Lower lobe of right lung (tissue), 2 donors: ENCODE measurements around the gene MAPK7. TPM values are rescaled to one million over a fixed set of nuclear protein-coding genes. Genes with fewer than 3 reads are reported as not detected.

Experiments used
- ATAC-seq, 2 donors: fragments of 200-7000 bp; cut with Tn5 transposase; one replicate each; pipeline ENCODE4 v1.9.1; 2020 to 2022; ENCODE audit warnings: mild to moderate bottlenecking in 2 of 2, moderate library complexity in 2 of 2
- DNase-seq: peaks from one replicate; pipeline ENCODE4 v3.0.0-alpha.2; 2020
- H3K27ac ChIP-seq: fragments of 200-600 bp; one replicate; pipeline ENCODE4 v1.8.0; 2022
- H3K27me3 ChIP-seq: fragments of 200-600 bp; one replicate; pipeline ENCODE4 v1.8.0; 2022; ENCODE audit warnings: low read depth
- H3K36me3 ChIP-seq: fragments of 200-600 bp; one replicate; pipeline ENCODE4 v1.8.0; 2022; ENCODE audit warnings: mild to moderate bottlenecking
- H3K4me1 ChIP-seq: fragments of 200-600 bp; one replicate; pipeline ENCODE4 v1.8.0; 2022
- H3K4me3 ChIP-seq: fragments of 200-600 bp; one replicate; pipeline ENCODE4 v1.8.0; 2022; ENCODE audit warnings: mild to moderate bottlenecking
- H3K9me3 ChIP-seq: fragments of 200-600 bp; one replicate; pipeline ENCODE4 v1.8.0; 2022
- CTCF ChIP-seq: fragments of 200-600 bp; IDR thresholded peaks from one replicate; pipeline ENCODE4 v1.8.0; 2022; ENCODE audit warnings: antibody characterized with exemption, mild to moderate bottlenecking
- intact Hi-C: fragments of 100-400 bp; cut with DNase I; formaldehyde crosslinking; loops from one replicate; pipeline ENCODE4 v1.11.0; 2022
- total RNA-seq: library from RNA; stranded (reverse); fragmentation: NEBNext Ultra II Directional; extraction: Animal tissue kit (Norgen Biotek cat#: 25700); gene quantifications from one replicate; pipeline ENCODE4 v1.2.1, GENCODE V29; 2021
- donor health status: DM: no; HTN: yes; CAD: no; lungs with severe emphysema.

Gene MAPK7
- total RNA-seq, 1 donor from 2014 or later: 22.2 TPM

DNA sequence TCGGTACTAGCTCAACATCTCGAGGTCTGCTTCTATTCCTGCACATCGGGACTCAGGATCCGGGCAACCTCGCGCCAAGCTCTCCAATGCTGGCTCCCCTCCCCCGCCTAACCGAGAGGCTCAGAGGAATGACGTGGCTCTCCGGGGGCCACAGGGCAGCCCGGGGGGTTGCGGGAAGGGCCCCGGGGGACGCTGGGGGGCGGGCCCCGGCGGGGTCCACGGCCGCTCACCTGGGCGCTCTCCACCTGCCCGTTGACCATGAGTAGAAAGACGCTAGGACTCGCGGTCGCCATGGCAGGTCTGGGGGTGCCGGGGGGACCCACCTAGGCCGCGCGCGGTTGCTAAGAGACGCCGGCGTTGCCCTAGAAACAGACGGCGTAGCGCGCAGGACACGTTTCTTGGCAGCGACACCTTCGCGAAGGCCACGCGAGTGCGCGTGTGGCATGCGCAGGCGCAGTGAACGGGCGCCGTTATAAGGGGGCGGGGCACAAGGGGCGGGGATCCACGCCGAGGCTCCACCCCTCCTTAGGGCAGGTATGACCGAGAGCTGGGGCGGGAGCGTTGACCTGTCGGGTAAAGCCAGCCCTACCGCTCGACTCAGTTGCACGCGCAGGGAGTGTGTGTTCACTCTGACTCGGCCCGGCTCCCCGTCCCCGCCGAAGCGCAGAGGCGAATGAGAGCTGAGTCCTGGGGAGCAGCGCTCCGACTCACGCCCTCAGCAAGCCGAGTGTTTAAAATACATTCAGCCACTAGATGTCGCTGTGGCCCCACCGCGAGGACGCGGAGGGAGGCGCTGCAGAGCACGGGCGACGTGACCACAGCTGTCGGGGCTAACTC, 15.8 kb upstream of the MAPK7 start, which contains the start of gene B9D1:
Gene B9D1, minus strand, starts transcription at position 447 of the 837 bp plus-strand sequence. Its CDS starts 154 bp downstream, at position 293.
- DNase-seq (peak; percentile 95), ATAC-seq (peak; percentile 96 to 97)
- peak; percentile 97 for TF ChIP-seq CTCF
- Histone ChIP-seq H3K27me3 (no peaks in the 10 kb centered on the region), H3K4me1 (peaks cover 13% of the 10 kb centered on the region), H3K27ac (peak within 1 kb of the TSS; percentile 83), H3K9me3 (no peaks in the 10 kb centered on the region), H3K36me3 (no peaks in the 10 kb centered on the region), H3K4me3 (peak within 1 kb of the TSS; percentile 82)
- intact Hi-C loops: no loop called here

DNA sequence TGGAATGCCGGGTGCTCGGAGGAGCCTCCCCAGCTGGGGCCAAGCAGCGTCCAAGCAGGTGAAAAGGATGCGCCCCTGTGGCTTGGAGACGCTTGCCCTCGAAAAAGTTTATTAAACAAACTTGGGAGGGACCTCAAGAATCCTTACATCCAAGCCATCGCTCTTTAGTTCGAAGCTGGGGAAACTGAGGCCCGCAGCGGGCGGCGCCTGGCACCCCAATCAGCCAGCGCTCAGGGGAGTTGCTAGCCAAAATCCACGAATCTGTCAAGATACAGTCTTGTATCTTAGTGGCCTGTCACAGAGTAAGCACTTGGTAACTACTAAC, 15.2 kb upstream of the MAPK7 start:
- TF ChIP-seq CTCF: no peak
- intact Hi-C loops: no loop called here
- no peak for DNase-seq
- ATAC-seq: no peak
- peak overlapping the region; percentile 82 for H3K4me3 ChIP-seq
- H3K4me1 ChIP-seq: peaks cover 13% of the 10 kb centered on the region
- H3K27ac ChIP-seq: peak overlapping the region; percentile 83
- no peaks in the 10 kb centered on the region for H3K9me3 ChIP-seq
- H3K27me3 ChIP-seq: no peaks in the 10 kb centered on the region
- no peaks in the 10 kb centered on the region for H3K36me3 ChIP-seq

DNA sequence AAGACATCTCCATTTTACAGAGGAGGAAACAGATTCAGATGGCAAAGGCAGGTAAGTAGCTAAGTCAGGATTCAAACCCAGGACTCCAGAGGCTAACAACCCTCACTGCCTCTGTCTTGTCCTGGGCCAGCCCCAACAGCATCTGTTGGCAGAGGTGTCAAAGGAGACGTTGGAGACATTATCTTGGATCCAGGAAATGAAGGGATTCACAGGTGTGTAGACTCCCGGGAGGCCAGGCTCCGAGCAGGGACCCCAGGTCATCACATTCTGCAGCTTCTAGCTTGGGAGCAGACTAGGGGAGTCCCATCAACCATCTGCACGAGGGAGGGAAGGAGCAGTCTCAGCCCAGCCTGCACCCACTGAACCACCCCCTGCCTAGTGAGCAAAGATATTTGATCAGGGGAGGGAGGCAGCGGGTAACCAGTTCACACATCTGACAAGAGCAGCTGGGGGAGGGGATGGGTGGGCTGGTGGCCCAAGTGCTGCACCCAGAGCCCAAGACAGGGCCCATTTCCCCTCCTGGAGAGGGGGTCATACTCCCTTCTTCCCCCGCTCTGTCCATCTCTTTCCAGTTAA, 14.8 kb upstream of the MAPK7 start:
- H3K27ac ChIP-seq: no peak overlapping the region
- intact Hi-C loops: no loop called here

GRCh38 chr17:19364699-19365498, 13.4 kb upstream of the MAPK7 start:
- Histone ChIP-seq H3K36me3 (no peaks in the 10 kb centered on the region), H3K27me3 (no peaks in the 10 kb centered on the region), H3K4me3 (no peak overlapping the region), H3K9me3 (no peaks in the 10 kb centered on the region), H3K27ac (no peak overlapping the region), H3K4me1 (peaks cover 20% of the 10 kb centered on the region)
- ATAC-seq (no peak), DNase-seq (no peak)
- TF ChIP-seq CTCF: no peak
- intact Hi-C loops: loop anchor here (5.0 kb wide), 1 partner anchor 77 kb away; no protein-coding TSS in a partner anchor

More for the DNA sequence above, 14.8 kb upstream of the MAPK7 start:
- no peak for TF ChIP-seq CTCF
- no peak overlapping the region for H3K4me3 ChIP-seq
- H3K36me3 ChIP-seq: no peaks in the 10 kb centered on the region
- no peaks in the 10 kb centered on the region for H3K9me3 ChIP-seq
- DNase-seq (no peak), ATAC-seq (no peak)
- H3K4me1 ChIP-seq: peaks cover 13% of the 10 kb centered on the region
- H3K27me3 ChIP-seq: no peaks in the 10 kb centered on the region

GRCh38 chr17:19365499-19365817, 12.8 kb upstream of the MAPK7 start:
- DNase-seq (no peak), ATAC-seq (no peak)
- intact Hi-C loops: loop anchor here (5.0 kb wide), 1 partner anchor 77 kb away; no protein-coding TSS in a partner anchor
- Histone ChIP-seq H3K27ac (no peak overlapping the region), H3K36me3 (no peaks in the 10 kb centered on the region), H3K9me3 (no peaks in the 10 kb centered on the region), H3K4me3 (no peak overlapping the region), H3K4me1 (peaks cover 25% of the 10 kb centered on the region), H3K27me3 (no peaks in the 10 kb centered on the region)
- no peak for TF ChIP-seq CTCF
